Breast epithelium (tissue), 3 donors: ENCODE data around the gene CACNA1E.

Experiments used
- POLR2A ChIP-seq: fragments of 450-650 bp; IDR thresholded peaks from one replicate; pipeline ENCODE4 v1.6.1; 2016; ENCODE audit warnings: antibody characterized with exemption, mild to moderate bottlenecking, moderate library complexity
- TF ChIP-seq, protein P1 (sequence below), 3 donors: fragments of 450-650 bp; IDR thresholded peaks; one replicate each; pipeline ENCODE4 v1.5.1; 2016 to 2017; ENCODE audit warnings: antibody characterized with exemption in 3 of 3, mild to moderate bottlenecking in 3 of 3, moderate library complexity in 3 of 3

DNA sequence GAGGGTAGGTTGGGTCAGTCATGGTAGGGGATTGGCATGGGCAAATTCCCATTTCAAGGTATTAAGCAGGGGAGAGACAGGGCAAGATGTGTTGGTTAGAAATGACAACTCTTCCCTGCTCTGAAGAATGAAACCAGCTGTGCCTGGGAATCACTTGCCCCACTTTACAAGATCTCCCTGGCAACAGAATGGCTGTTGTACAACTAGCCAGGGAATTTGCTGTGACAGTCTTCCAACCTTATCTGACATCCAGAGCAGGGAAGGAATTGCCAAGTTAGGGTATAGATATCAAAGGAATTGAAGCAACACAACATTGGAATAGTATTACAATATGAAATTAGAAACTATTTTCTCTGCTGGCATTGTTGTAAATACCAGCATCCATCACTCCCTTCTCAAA lies 154.7 kb downstream of the CACNA1E start:
- TF ChIP-seq, protein P1, sequence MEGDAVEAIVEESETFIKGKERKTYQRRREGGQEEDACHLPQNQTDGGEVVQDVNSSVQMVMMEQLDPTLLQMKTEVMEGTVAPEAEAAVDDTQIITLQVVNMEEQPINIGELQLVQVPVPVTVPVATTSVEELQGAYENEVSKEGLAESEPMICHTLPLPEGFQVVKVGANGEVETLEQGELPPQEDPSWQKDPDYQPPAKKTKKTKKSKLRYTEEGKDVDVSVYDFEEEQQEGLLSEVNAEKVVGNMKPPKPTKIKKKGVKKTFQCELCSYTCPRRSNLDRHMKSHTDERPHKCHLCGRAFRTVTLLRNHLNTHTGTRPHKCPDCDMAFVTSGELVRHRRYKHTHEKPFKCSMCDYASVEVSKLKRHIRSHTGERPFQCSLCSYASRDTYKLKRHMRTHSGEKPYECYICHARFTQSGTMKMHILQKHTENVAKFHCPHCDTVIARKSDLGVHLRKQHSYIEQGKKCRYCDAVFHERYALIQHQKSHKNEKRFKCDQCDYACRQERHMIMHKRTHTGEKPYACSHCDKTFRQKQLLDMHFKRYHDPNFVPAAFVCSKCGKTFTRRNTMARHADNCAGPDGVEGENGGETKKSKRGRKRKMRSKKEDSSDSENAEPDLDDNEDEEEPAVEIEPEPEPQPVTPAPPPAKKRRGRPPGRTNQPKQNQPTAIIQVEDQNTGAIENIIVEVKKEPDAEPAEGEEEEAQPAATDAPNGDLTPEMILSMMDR (IDR thresholded peaks at IDR 0.05): no peak
- TF ChIP-seq POLR2A: no peak
